ENCODE measurements around the gene PLCXD1.
A peak's percentile ranks its signal among the peaks of the same experiment; 100 is the strongest.

The PLCXD1 gene

GRCh38 chrX:316351-317325 is 35.5 kb downstream of the PLCXD1 start:
- no peak overlapping the region for H3K4me3 ChIP-seq (replicated peaks in 1 of 2; ENCODE audit: low read depth in 2 of 2, low read length in 2 of 2)
- no peak for DNase-seq (ENCODE audit: low read depth in 2 of 2)
- no peak for TF ChIP-seq CTCF (IDR thresholded peaks at IDR 0.05; ENCODE audit: low read depth, low read length)

- peak overlapping the region; percentile 67 to 71 for H3K4me3 ChIP-seq (replicated peaks in 1 of 2; ENCODE audit: low read depth in 2 of 2, low read length in 2 of 2)
- TF ChIP-seq CTCF (IDR thresholded peaks at IDR 0.05; ENCODE audit: low read depth, low read length), result no peak
- DNase-seq (ENCODE audit: low read depth in 2 of 2), result no peak
These were observed 36.4 kb downstream of the PLCXD1 start for GRCh38 chrX:317424-318067.

- no peak for TF ChIP-seq CTCF (IDR thresholded peaks at IDR 0.05; ENCODE audit: low read depth, low read length)
- peak overlapping the region; percentile 67 to 71 for H3K4me3 ChIP-seq (replicated peaks in 1 of 2; ENCODE audit: low read depth in 2 of 2, low read length in 2 of 2)
- peak; percentile 99 for DNase-seq (ENCODE audit: low read depth in 2 of 2)
These were observed 37.0 kb downstream of the PLCXD1 start for GRCh38 chrX:318068-318738.

GRCh38 chrX:318739-319578 is 37.8 kb downstream of the PLCXD1 start, which contains the start of gene GTPBP6:
GTPBP6 (minus strand) TSS chrX:318796; CDS start chrX:318787, 9 bp downstream.
- TF ChIP-seq CTCF (IDR thresholded peaks at IDR 0.05; ENCODE audit: low read depth, low read length), result peak; percentile 12
- peak; percentile 100 for DNase-seq (ENCODE audit: low read depth in 2 of 2)
- H3K4me3 ChIP-seq (replicated peaks in 1 of 2; ENCODE audit: low read depth in 2 of 2, low read length in 2 of 2), result peak within 1 kb of the TSS; percentile 89 to 99

- TF ChIP-seq CTCF (IDR thresholded peaks at IDR 0.05; ENCODE audit: low read depth, low read length), result no peak
- no peak for DNase-seq (ENCODE audit: low read depth in 2 of 2)
- peak overlapping the region; percentile 89 to 99 for H3K4me3 ChIP-seq (replicated peaks in 1 of 2; ENCODE audit: low read depth in 2 of 2, low read length in 2 of 2)
These were observed 38.5 kb downstream of the PLCXD1 start for GRCh38 chrX:319579-320125.

Data from cardiac fibroblast (primary cell).